GM21528 (cell line): ENCODE data around the gene SPATA32.
"Not testable (repeated sequence)": the region's sequence is repeated elsewhere in the genome, so short reads cannot be mapped to it uniquely, and the experiment has no call there.

ENCODE experiments used
- ATAC-seq: cut with Tn5 transposase; IDR thresholded peaks from one replicate; pipeline ENCODE4 v1.9.1; 2021; ENCODE audit warnings: mild to moderate bottlenecking, moderate library complexity; ENCODE audit not compliant: unreplicated experiment, low FRiP score

SPATA32 gene

GRCh38 chr17:45276031-45276430, 14.1 kb upstream of the SPATA32 start:
- ATAC-seq, result no peak

GRCh38 chr17:45274033-45274432, 12.1 kb upstream of the SPATA32 start:
- ATAC-seq, result no peak

- ATAC-seq, result no peak
Observed at GRCh38 chr17:45273551-45273957, 11.7 kb upstream of the SPATA32 start.

- no peak for ATAC-seq
Observed at GRCh38 chr17:45271603-45272002, 9.7 kb upstream of the SPATA32 start.

- ATAC-seq, result no peak
Observed at GRCh38 chr17:45270828-45271418, 9.0 kb upstream of the SPATA32 start.

GRCh38 chr17:45269912-45270311, 8.0 kb upstream of the SPATA32 start:
- no peak for ATAC-seq

GRCh38 chr17:45267436-45268055, 5.7 kb upstream of the SPATA32 start:
- ATAC-seq, result no peak

- no peak for ATAC-seq
Observed at GRCh38 chr17:45266372-45266926, 4.6 kb upstream of the SPATA32 start.

- no peak for ATAC-seq
Observed at GRCh38 chr17:45265821-45266220, 3.9 kb upstream of the SPATA32 start.

GRCh38 chr17:45264988-45265387, 3.1 kb upstream of the SPATA32 start:
- no peak for ATAC-seq

GRCh38 chr17:45264430-45264829, 2.5 kb upstream of the SPATA32 start:
- no peak for ATAC-seq

- ATAC-seq, result no peak
Observed at GRCh38 chr17:45263477-45263860, 1.6 kb upstream of the SPATA32 start.

- ATAC-seq, result no peak
Observed at GRCh38 chr17:45262516-45263476, 902 bp upstream of the SPATA32 start.

GRCh38 chr17:45260204-45260783, 1.6 kb downstream of the SPATA32 start:
- ATAC-seq, result no peak

- ATAC-seq, result no peak
Observed at GRCh38 chr17:45258981-45259380, 2.9 kb downstream of the SPATA32 start.

- ATAC-seq, result no peak
Observed at GRCh38 chr17:45257115-45257514, 4.8 kb downstream of the SPATA32 start.

- no peak for ATAC-seq
Observed at GRCh38 chr17:45256114-45256966, 5.6 kb downstream of the SPATA32 start.

- ATAC-seq, result no peak
Observed at GRCh38 chr17:45255358-45255757, 6.5 kb downstream of the SPATA32 start.

GRCh38 chr17:45253879-45254278, 8.0 kb downstream of the SPATA32 start:
- no peak for ATAC-seq

GRCh38 chr17:45253237-45253636, 8.7 kb downstream of the SPATA32 start:
- ATAC-seq, result not testable (repeated sequence)
